ENCODE data around the gene ALDH4A1.

DNA sequence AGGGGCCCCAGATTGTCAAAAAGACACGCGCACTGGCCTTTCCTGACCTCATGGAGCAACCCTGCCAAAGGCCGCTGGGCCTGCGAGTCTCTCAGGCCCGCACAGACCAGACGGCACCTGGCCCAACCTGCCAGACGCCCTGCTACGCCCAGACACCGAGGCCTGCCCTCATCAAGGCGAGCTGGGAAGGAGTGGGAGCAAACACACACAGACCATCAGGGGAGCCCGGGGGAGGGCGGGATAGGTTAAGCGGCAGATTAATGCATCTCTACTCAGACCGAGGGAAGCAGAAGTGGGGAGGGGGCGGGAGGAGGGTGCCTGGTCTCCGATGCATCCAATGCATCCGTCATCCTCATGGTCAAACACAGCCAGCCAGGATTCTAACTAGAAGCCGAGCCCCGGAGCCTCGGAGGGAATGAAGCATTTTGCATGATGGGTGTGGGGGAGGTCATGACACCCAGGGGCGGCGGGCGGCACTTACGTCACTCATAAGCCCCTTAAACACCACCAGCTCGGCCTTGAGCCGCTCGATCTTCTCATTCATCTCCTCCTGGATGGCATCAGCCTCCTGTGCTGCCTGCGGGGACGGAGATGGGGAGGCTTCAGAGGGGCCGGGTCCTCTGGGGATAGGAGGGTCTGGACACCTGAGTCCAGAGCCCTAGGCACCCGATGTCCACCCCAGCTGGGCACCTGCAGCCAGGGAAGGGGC is 17.0 kb upstream of the ALDH4A1 start:
- TF ChIP-seq CTCF (IDR thresholded peaks at IDR 0.05) (no peak), POLR2A (IDR thresholded peaks at IDR 0.05) (no peak)
